B cell (primary cell): ENCODE results near the gene SLC4A8. TPM values are rescaled to one million over a fixed set of nuclear protein-coding genes. Genes with fewer than 3 reads are reported as not detected.

Source experiments
- ATAC-seq: fragments of 200-7000 bp; cut with Tn5 transposase; one replicate; pipeline ENCODE4 v1.10.0; 2021; ENCODE audit warnings: low read depth, mild to moderate bottlenecking, moderate number of reproducible peaks, moderate library complexity
- CTCF ChIA-PET: fragments of 350-600 bp; sonication (Branson Sonifier 250); formaldehyde crosslinking; loops from one replicate; lab custom pipeline; 2021; ENCODE audit warnings: antibody characterized with exemption, inconsistent platforms; lab: Charles Lee
- POLR2A ChIA-PET: fragments of 350-600 bp; sonication (Branson Sonifier 250); formaldehyde crosslinking; loops from one replicate; lab custom pipeline; 2021; ENCODE audit warnings: antibody characterized with exemption; lab: Charles Lee
- DNase-seq: peaks from one replicate; pipeline ENCODE4 v3.0.0; 2013
- H2AFZ ChIP-seq: 2 replicates; pipeline ENCODE4 v1.6.1; 2012; ENCODE audit warnings: mild to moderate bottlenecking, low read depth, low read length; ENCODE audit not compliant: insufficient read depth, poor library complexity, severe bottlenecking
- H3K27ac ChIP-seq, 2 donors: 1 replicate in 1 of 2; 2 replicates in 1 of 2; pipeline ENCODE4 v1.5.1; 2012 to 2013; ENCODE audit warnings: low read length in 2 of 2, mild to moderate bottlenecking in 2 of 2, moderate library complexity in 1 of 2
- H3K27me3 ChIP-seq, 4 experiments: fragments of 200-600 bp in 1 of 4; sonication (generic) in 1 of 4; replicated peaks in 1 of 4; 1 replicate in 2 of 4; 2 replicates in 2 of 4; pipeline versions ENCODE4 v1.6.1 to v1.7.0; 2013 to 2016; ENCODE audit warnings: low read length in 3 of 4, mild to moderate bottlenecking in 2 of 4, mixed read lengths in 1 of 4, moderate library complexity in 1 of 4; ENCODE audit not compliant: insufficient read depth in 4 of 4, control insufficient read depth in 3 of 4; ENCODE audit errors: control extremely low read depth in 1 of 4
- H3K36me3 ChIP-seq, 2 experiments: replicated peaks in 1 of 2; 1 replicate in 1 of 2; 2 replicates in 1 of 2; pipeline versions ENCODE4 v1.6.1 to v1.7.1; 2013; ENCODE audit warnings: low read length in 1 of 2; ENCODE audit not compliant: insufficient read depth in 2 of 2, control insufficient read depth in 1 of 2; ENCODE audit errors: control extremely low read depth in 1 of 2, extremely low read depth in 1 of 2
- H3K4me1 ChIP-seq, 2 donors: fragments of 200-600 bp in 1 of 2; sonication (generic) in 1 of 2; 1 replicate in 1 of 2; 2 replicates in 1 of 2; pipeline versions ENCODE4 v1.5.1 to v1.6.1; 2013 to 2017; ENCODE audit warnings: low read length in 2 of 2; ENCODE audit not compliant: control insufficient read depth in 2 of 2, insufficient read depth in 2 of 2
- H3K4me2 ChIP-seq: replicated peaks from 2 replicates; pipeline ENCODE3; 2012; ENCODE audit warnings: mild to moderate bottlenecking, low read depth, low read length; ENCODE audit not compliant: poor library complexity, severe bottlenecking
- H3K4me3 ChIP-seq, 5 experiments: fragments of 200-600 bp in 1 of 5; sonication (generic) in 1 of 5; 1 replicate in 3 of 5; 2 replicates in 2 of 5; pipeline versions ENCODE4 v1.5.1 to v1.7.0; 2011 to 2016; ENCODE audit warnings: low read length in 4 of 5, mild to moderate bottlenecking in 4 of 5, low read depth in 2 of 5, control low read depth in 1 of 5, moderate library complexity in 1 of 5; ENCODE audit not compliant: insufficient read depth in 1 of 5; ENCODE audit errors: control extremely low read depth in 1 of 5, extremely low read depth in 1 of 5
- H3K79me2 ChIP-seq: fragments of 200-600 bp; sonication (generic); one replicate; pipeline ENCODE4 v1.6.0; 2016; ENCODE audit warnings: low read length; ENCODE audit not compliant: control insufficient read depth, insufficient read depth
- H3K9ac ChIP-seq: fragments of 200-600 bp; sonication (generic); 2 replicates; pipeline ENCODE4 v1.6.1; 2017; ENCODE audit warnings: mild to moderate bottlenecking, low read length, moderate library complexity
- H3K9me3 ChIP-seq, 3 donors: one replicate each; pipeline versions ENCODE4 v1.6.1 to v1.7.1; 2013; ENCODE audit warnings: low read length in 2 of 3; ENCODE audit not compliant: control insufficient read depth in 2 of 3, insufficient read depth in 1 of 3; ENCODE audit errors: control extremely low read depth in 1 of 3
- H4K20me1 ChIP-seq: 2 replicates; pipeline ENCODE4 v1.6.0; 2012; ENCODE audit warnings: mild to moderate bottlenecking, low read length; ENCODE audit not compliant: insufficient read depth, control insufficient read depth, poor library complexity, severe bottlenecking
- H3K27ac Mint-ChIP-seq: one replicate; pipeline ENCODE4 v1.8.0; 2021; ENCODE audit warnings: mixed read lengths
- H3K27me3 Mint-ChIP-seq: one replicate; pipeline ENCODE4 v1.8.0; 2021; ENCODE audit warnings: mixed read lengths
- H3K4me1 Mint-ChIP-seq: one replicate; pipeline ENCODE4 v1.8.0; 2021; ENCODE audit warnings: mixed read lengths
- H3K4me3 Mint-ChIP-seq: one replicate; pipeline ENCODE4 v1.8.0; 2021; ENCODE audit warnings: mixed read lengths
- H3K9me3 Mint-ChIP-seq: one replicate; pipeline ENCODE4 v1.8.0; 2022; ENCODE audit warnings: mixed read lengths; ENCODE audit not compliant: insufficient read depth
- CTCF ChIP-seq: fragments of 200-600 bp; IDR thresholded peaks from one replicate; pipeline ENCODE4 v1.8.0; 2022; ENCODE audit warnings: antibody characterized with exemption, mild to moderate bottlenecking
- EZH2 ChIP-seq: IDR thresholded peaks from 2 replicates; pipeline ENCODE4 v1.6.1; 2012; ENCODE audit warnings: borderline replicate concordance, low read depth, mild to moderate bottlenecking, moderate library complexity, low read length; ENCODE audit not compliant: insufficient read depth, poor library complexity, severe bottlenecking
- WGBS: methylation state at CpG from one replicate; pipeline ENCODE4 v1.1.5; 2013; ENCODE audit warnings: missing lambda C conversion rate; ENCODE audit not compliant: insufficient coverage; 5-methylcytosine and 5-hydroxymethylcytosine counted together
- intact Hi-C: fragments of 100-400 bp; cut with micrococcal nuclease; formaldehyde crosslinking; loops from one replicate; pipeline ENCODE4 v1.10.0; 2022
- polyA plus RNA-seq: library from polyadenylated mRNA; depleted of rRNA; stranded (reverse); fragments of >200 nt; gene quantifications from 2 replicates; pipeline ENCODE4 v1.2.3, GENCODE V29; 2012
- total RNA-seq, 2 donors: library from RNA; stranded (reverse); fragments of 120-200 nt in 1 of 2; gene quantifications; 1 replicate in 1 of 2; 2 replicates in 1 of 2; pipeline versions ENCODE4 v1.2.3 to v1.2.4, GENCODE V29; 2013 to 2022

The SLC4A8 gene
- total and polyA plus RNA-seq, 2 donors (not counting 1 experiment from before 2014, with no cell fraction given) = 3.1 to 3.2 TPM

GRCh38 chr12:51521554-51522276 is 97.1 kb downstream of the SLC4A8 start:
- TF ChIP-seq CTCF (no peak), EZH2 (no peak)
- intact Hi-C loops = no loop called here
- ATAC-seq = no peak

GRCh38 chr12:51522696-51523095 is 98.1 kb downstream of the SLC4A8 start:
- WGBS = 100% methylated on average over 3 of the region's 5 CpGs
- Histone ChIP-seq H3K36me3 (no peaks in the 10 kb centered on the region), H2AFZ (no peak overlapping the region), H3K9me3 (no peaks in the 10 kb centered on the region), H3K4me2 (no peak overlapping the region), H4K20me1 (no peaks in the 10 kb centered on the region), H3K4me1 (no peaks in the 10 kb centered on the region), H3K79me2 (no peaks in the 10 kb centered on the region), H3K27me3 (no peaks in the 10 kb centered on the region), H3K9ac (no peak overlapping the region), H3K27ac (no peak overlapping the region), H3K4me3 (no peak overlapping the region)
- H3K4me1 Mint-ChIP-seq = no peaks in the 10 kb centered on the region
- no peak for ATAC-seq
- no peak overlapping the region for H3K4me3 Mint-ChIP-seq
- intact Hi-C loops = no loop called here
- TF ChIP-seq EZH2 = no peak
- no peak for TF ChIP-seq CTCF
- CTCF ChIA-PET = interaction anchor here (3.3 kb wide), 1 partner anchor 9 kb away, joined by 26 read pairs; no protein-coding TSS in a partner anchor
- DNase-seq = no peak
- H3K27ac Mint-ChIP-seq = no peak overlapping the region
- H3K9me3 Mint-ChIP-seq = no peaks in the 10 kb centered on the region
- no peaks in the 10 kb centered on the region for H3K27me3 Mint-ChIP-seq
- POLR2A ChIA-PET = no interaction called here

More at GRCh38 chr12:51521554-51522276, 97.1 kb downstream of the SLC4A8 start:
- H4K20me1 ChIP-seq = no peaks in the 10 kb centered on the region
- no peak for DNase-seq
- no peaks in the 10 kb centered on the region for H3K36me3 ChIP-seq
- no peaks in the 10 kb centered on the region for H3K79me2 ChIP-seq
- Mint-ChIP-seq H3K4me3 (no peak overlapping the region), H3K9me3 (no peaks in the 10 kb centered on the region), H3K27me3 (no peaks in the 10 kb centered on the region), H3K4me1 (no peaks in the 10 kb centered on the region), H3K27ac (no peak overlapping the region)
- WGBS = 92% methylated on average over 5 of the region's 9 CpGs
- POLR2A ChIA-PET = no interaction called here
- H3K27ac ChIP-seq = no peak overlapping the region
- no peaks in the 10 kb centered on the region for H3K27me3 ChIP-seq
- H2AFZ ChIP-seq = no peak overlapping the region
- no peak overlapping the region for H3K9ac ChIP-seq
- H3K4me3 ChIP-seq = no peak overlapping the region
- no peaks in the 10 kb centered on the region for H3K9me3 ChIP-seq
- H3K4me2 ChIP-seq = no peak overlapping the region
- CTCF ChIA-PET = interaction anchor here (3.3 kb wide), 1 partner anchor 10 kb away, joined by 26 read pairs; no protein-coding TSS in a partner anchor
- no peaks in the 10 kb centered on the region for H3K4me1 ChIP-seq
